ENCODE data around the gene ZKSCAN8. TPM values are rescaled to one million over a fixed set of nuclear protein-coding genes. Genes with fewer than 3 reads are reported as not detected.
"Not testable (repeated sequence)": the region's sequence is repeated elsewhere in the genome, so short reads cannot be mapped to it uniquely, and the experiment has no call there.

ZKSCAN8 gene
- polyA plus RNA-seq (2014; cell fraction: cytosol; rRNA removed), result 14.7 and 19.1 TPM in 2 replicates
- 19.2 and 29.8 TPM in 2 replicates for polyA plus RNA-seq (2014; cell fraction: nucleus; rRNA removed)

GRCh38 chr6:28141500-28142329 lies at the start of gene ZKSCAN8:
TSS of gene ZKSCAN8 (plus strand) at chr6:28141883. CDS start at chr6:28148408, 6,525 bp downstream.
- peak; percentile 95 for DNase-seq (ENCODE audit: low spot score)

- not testable (repeated sequence) for DNase-seq (ENCODE audit: low spot score)
These were observed 39.5 kb upstream of the ZKSCAN8 start for GRCh38 chr6:28102222-28102621.

GRCh38 chr6:28102699-28103098 lies 39.0 kb upstream of the ZKSCAN8 start:
- DNase-seq (ENCODE audit: low spot score), result not testable (repeated sequence)

- DNase-seq (ENCODE audit: low spot score), result peak; percentile 75
These were observed 37.1 kb upstream of the ZKSCAN8 start for GRCh38 chr6:28104392-28105244.

GRCh38 chr6:28105245-28105639 lies 36.4 kb upstream of the ZKSCAN8 start:
- peak; percentile 3 for DNase-seq (ENCODE audit: low spot score)

- no peak for DNase-seq (ENCODE audit: low spot score)
These were observed 34.2 kb upstream of the ZKSCAN8 start for GRCh38 chr6:28107506-28107905.

GRCh38 chr6:28111964-28112363 lies 29.7 kb upstream of the ZKSCAN8 start:
- DNase-seq (ENCODE audit: low spot score), result no peak

GRCh38 chr6:28115799-28116198 lies 25.9 kb upstream of the ZKSCAN8 start:
- DNase-seq (ENCODE audit: low spot score), result no peak

GRCh38 chr6:28117386-28118050 lies 24.2 kb upstream of the ZKSCAN8 start:
- no peak for DNase-seq (ENCODE audit: low spot score)

- DNase-seq (ENCODE audit: low spot score), result no peak
These were observed 23.5 kb upstream of the ZKSCAN8 start for GRCh38 chr6:28118217-28118616.

GRCh38 chr6:28121876-28122275 lies 19.8 kb upstream of the ZKSCAN8 start:
- no peak for DNase-seq (ENCODE audit: low spot score)

- DNase-seq (ENCODE audit: low spot score), result not testable (repeated sequence)
These were observed 19.4 kb upstream of the ZKSCAN8 start for GRCh38 chr6:28122283-28122682.

GRCh38 chr6:28124350-28124970 lies 17.2 kb upstream of the ZKSCAN8 start, which contains the start of gene ZSCAN16:
TSS of gene ZSCAN16 (plus strand) at chr6:28124609. CDS start at chr6:28125444, 835 bp downstream.
- DNase-seq (ENCODE audit: low spot score), result peak; percentile 78

- no peak for DNase-seq (ENCODE audit: low spot score)
These were observed 16.7 kb upstream of the ZKSCAN8 start for GRCh38 chr6:28124971-28125353.

GRCh38 chr6:28125401-28125800 lies 16.3 kb upstream of the ZKSCAN8 start:
- no peak for DNase-seq (ENCODE audit: low spot score)

GRCh38 chr6:28134015-28134414 lies 7.7 kb upstream of the ZKSCAN8 start:
- DNase-seq (ENCODE audit: low spot score), result peak; percentile 29

- no peak for DNase-seq (ENCODE audit: low spot score)
These were observed 7.0 kb upstream of the ZKSCAN8 start for GRCh38 chr6:28134716-28135115.

GRCh38 chr6:28135393-28135792 lies 6.3 kb upstream of the ZKSCAN8 start:
- no peak for DNase-seq (ENCODE audit: low spot score)

- peak; percentile 93 for DNase-seq (ENCODE audit: low spot score)
These were observed 4.8 kb upstream of the ZKSCAN8 start for GRCh38 chr6:28136585-28137504.

- DNase-seq (ENCODE audit: low spot score), result peak; percentile 21
These were observed 4.1 kb upstream of the ZKSCAN8 start for GRCh38 chr6:28137505-28137981.
